ENCODE data around the gene NCAM2. TPM values are rescaled to one million over a fixed set of nuclear protein-coding genes. Genes with fewer than 3 reads are reported as not detected.

Gene NCAM2
- total and polyA plus RNA-seq, 2 of the 4 experiments (the other 2 are of a cell fraction): 2.7 to 5.0 TPM

- no peak for TF ChIP-seq CTCF (conservative IDR thresholded peaks at IDR 0.05; ENCODE audit: low read depth, low read length)
- no peak for TF ChIP-seq BHLHE40 (IDR thresholded peaks at IDR 0.05; ENCODE audit: low read depth, low read length)
- TF ChIP-seq, protein P1, sequence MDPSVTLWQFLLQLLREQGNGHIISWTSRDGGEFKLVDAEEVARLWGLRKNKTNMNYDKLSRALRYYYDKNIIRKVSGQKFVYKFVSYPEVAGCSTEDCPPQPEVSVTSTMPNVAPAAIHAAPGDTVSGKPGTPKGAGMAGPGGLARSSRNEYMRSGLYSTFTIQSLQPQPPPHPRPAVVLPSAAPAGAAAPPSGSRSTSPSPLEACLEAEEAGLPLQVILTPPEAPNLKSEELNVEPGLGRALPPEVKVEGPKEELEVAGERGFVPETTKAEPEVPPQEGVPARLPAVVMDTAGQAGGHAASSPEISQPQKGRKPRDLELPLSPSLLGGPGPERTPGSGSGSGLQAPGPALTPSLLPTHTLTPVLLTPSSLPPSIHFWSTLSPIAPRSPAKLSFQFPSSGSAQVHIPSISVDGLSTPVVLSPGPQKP (IDR thresholded peaks at IDR 0.05; ENCODE audit: borderline replicate concordance, low read depth, low read length): no peak
- TF ChIP-seq NFE2L2 (IDR thresholded peaks at IDR 0.05; ENCODE audit: low read depth, low read length): no peak
- no peak for TF ChIP-seq MXI1 (IDR thresholded peaks at IDR 0.05; ENCODE audit: borderline replicate concordance, low read depth, low read length)
- no peak for TF ChIP-seq RCOR1 (IDR thresholded peaks at IDR 0.05; ENCODE audit: insufficient replicate concordance, low read length)
- TF ChIP-seq MAFK (IDR thresholded peaks at IDR 0.05; ENCODE audit: low read depth, low read length): no peak
- TF ChIP-seq SMC3 (IDR thresholded peaks at IDR 0.05; ENCODE audit: low read depth, low read length): no peak
- TF ChIP-seq CHD1 (IDR thresholded peaks at IDR 0.05; ENCODE audit: low read depth, low read length): no peak
- no peak for TF ChIP-seq POLR2A (IDR thresholded peaks at IDR 0.05; ENCODE audit: low read depth, low read length)
- TF ChIP-seq RAD21 (IDR thresholded peaks at IDR 0.05; ENCODE audit: low read length): no peak
- TF ChIP-seq CEBPB (IDR thresholded peaks at IDR 0.05; ENCODE audit: low read depth, low read length): no peak
- TF ChIP-seq MAZ (IDR thresholded peaks at IDR 0.05; ENCODE audit: borderline replicate concordance, low read depth, low read length): no peak
- TF ChIP-seq USF2 (IDR thresholded peaks at IDR 0.05; ENCODE audit: low read depth, low read length): no peak
- ATAC-seq (ENCODE audit: low read depth): no peak
- no peak overlapping the region for H2AK9ac ChIP-seq (replicated peaks; ENCODE audit: low read depth, low read length, poor library complexity)
- H3K18ac ChIP-seq (ENCODE audit: low read depth, low read length): no peak overlapping the region
- no peak overlapping the region for H3K23ac ChIP-seq (ENCODE audit: low read depth, low read length)
- intact Hi-C loops (cut with micrococcal nuclease): no loop called here
- no peak overlapping the region for H2BK20ac ChIP-seq (ENCODE audit: low read depth, low read length)
- H2BK120ac ChIP-seq (ENCODE audit: low read depth, low read length): no peak overlapping the region
- no peak overlapping the region for H3K4me2 ChIP-seq (ENCODE audit: low read depth, low read length)
- dilution Hi-C loops (cut with HindIII; ENCODE audit: low sequenced_read_pairs, unreplicated experiment): no loop called here
- no peaks in the 10 kb centered on the region for H3K9me1 ChIP-seq (ENCODE audit: insufficient read depth, low read length)
- H3K36me3 ChIP-seq (ENCODE audit: control insufficient read depth, insufficient read depth, low read length): no peaks in the 10 kb centered on the region
- H4K5ac ChIP-seq (ENCODE audit: low read depth, low read length): no peak overlapping the region
- H3K79me1 ChIP-seq (ENCODE audit: low read depth in 1 of 2, low read length in 2 of 2): no peaks in the 10 kb centered on the region
- WGBS, 2 experiments (ENCODE audit: extremely low coverage in 2 of 2, insufficient read length in 1 of 2): 100% methylated on average over 1 of the region's 1 CpG; no CpG with 5 or more reads in 1 of the 2 experiments
- no peak overlapping the region for H3K4me3 ChIP-seq (ENCODE audit: insufficient read depth, low read depth, low read length)
- H3K4me1 ChIP-seq (ENCODE audit: control insufficient read depth, insufficient read depth, low read length): no peaks in the 10 kb centered on the region
- BruUV-seq (replicated peaks): no TSS peak
- CTCF ChIA-PET: no interaction called here
- no peak overlapping the region for H3K27ac ChIP-seq (ENCODE audit: insufficient read depth, low read length)
- in situ Hi-C loops (cut with MboI; ENCODE audit: low sequenced_read_pairs): no loop called here
- H4K20me1 ChIP-seq (ENCODE audit: insufficient read depth, low read length): no peaks in the 10 kb centered on the region
- H2BK15ac ChIP-seq (ENCODE audit: low read depth, low read length): no peak overlapping the region
- no peak overlapping the region for H3K4ac ChIP-seq (ENCODE audit: low read depth, low read length)
- H3K27me3 ChIP-seq (ENCODE audit: control insufficient read depth, insufficient read depth, low read length): no peaks in the 10 kb centered on the region
- no peak overlapping the region for H3K9ac ChIP-seq (ENCODE audit: low read depth, low read length)
- POLR2A ChIA-PET (ENCODE audit: unreplicated experiment): no interaction called here
- DNase-seq: no peak
- H3K14ac ChIP-seq (replicated peaks; ENCODE audit: low read depth, low read length): no peak overlapping the region
- H3K56ac ChIP-seq (ENCODE audit: extremely low read depth, insufficient read depth, low read length): no peak overlapping the region
- H2AFZ ChIP-seq (replicated peaks; ENCODE audit: low read length, poor library complexity): no peak overlapping the region
- H4K91ac ChIP-seq (ENCODE audit: insufficient read depth, low read depth, low read length): no peak overlapping the region
- no peak overlapping the region for H2AK5ac ChIP-seq (ENCODE audit: low read depth, low read length)
- no peaks in the 10 kb centered on the region for H3K9me3 ChIP-seq (ENCODE audit: control insufficient read depth, insufficient read depth, low read length)
- H4K8ac ChIP-seq (ENCODE audit: low read depth in 2 of 2, low read length in 2 of 2): no peak overlapping the region
- no peak overlapping the region for H2BK5ac ChIP-seq (ENCODE audit: low read depth, low read length, poor library complexity, severe bottlenecking)
These were observed 466.5 kb downstream of the NCAM2 start for GRCh38 chr21:21464684-21465083.
